Testis (tissue), 3 donors: ENCODE data around the gene VPS16. TPM values are rescaled to one million over a fixed set of nuclear protein-coding genes. Genes with fewer than 3 reads are reported as not detected.

Experiments
- DNase-seq: peaks from one replicate; pipeline ENCODE4 v3.0.0-alpha.2; 2019
- H3K27ac ChIP-seq, 2 donors: fragments of 200-600 bp; sonication (generic); one replicate each; pipeline ENCODE4 v1.5.1; 2019
- H3K27me3 ChIP-seq: fragments of 200-600 bp; sonication (generic); one replicate; pipeline ENCODE4 v1.5.1; 2019
- H3K36me3 ChIP-seq: fragments of 200-600 bp; sonication (generic); one replicate; pipeline ENCODE4 v1.5.1; 2017; ENCODE audit warnings: low read depth; ENCODE audit errors: missing control alignments
- H3K4me1 ChIP-seq: fragments of 200-600 bp; sonication (generic); one replicate; pipeline ENCODE4 v1.5.1; 2019
- H3K4me3 ChIP-seq, 2 donors: fragments of 200-600 bp; sonication (generic); one replicate each; pipeline ENCODE4 v1.5.1; 2017 to 2019
- H3K9me3 ChIP-seq: fragments of 200-600 bp; sonication (generic); one replicate; pipeline ENCODE4 v1.5.1; 2017
- CTCF ChIP-seq, 3 experiments: fragments of 450-650 bp in 2 of 3; fragments of 200-600 bp in 1 of 3; sonication (generic) in 1 of 3; IDR thresholded peaks; one replicate each; pipeline ENCODE4 v1.5.1; 2016 to 2019; ENCODE audit warnings: antibody characterized with exemption in 3 of 3, mild to moderate bottlenecking in 2 of 3, moderate library complexity in 1 of 3
- POLR2A ChIP-seq: fragments of 450-650 bp; IDR thresholded peaks from one replicate; pipeline ENCODE4 v1.6.1; 2017; ENCODE audit warnings: antibody characterized with exemption, mild to moderate bottlenecking, moderate library complexity
- WGBS, 2 donors: methylation state at CpG; one replicate each; pipeline ENCODE4 v1.1.5; 2018; 5-methylcytosine and 5-hydroxymethylcytosine counted together
- intact Hi-C: fragments of 100-400 bp; cut with DNase I; formaldehyde crosslinking; loops from one replicate; pipeline ENCODE4 v1.15.1; 2023; ENCODE audit warnings: low total_unique reads
- polyA plus RNA-seq: library from polyadenylated mRNA; stranded (reverse); fragments of 350-450 nt; fragmentation: Illumina TruSeq; extraction: RNeasy Lipid Tissue Mini Kit (QIAGEN cat#74804); gene quantifications from one replicate; pipeline ENCODE4 v1.2.3, GENCODE V29; 2014; ENCODE audit warnings: low read depth, low replicate concordance; ENCODE audit not compliant: insufficient read depth
- total RNA-seq, 2 donors: library from RNA; depleted of rRNA; stranded (reverse); fragments of >200 nt; gene quantifications; one replicate each; pipeline ENCODE4 v1.2.3, GENCODE V29; 2016

Gene VPS16
- total and polyA plus RNA-seq, 3 donors from 2014 or later: 24.3 to 31.4 (median 27.3) TPM

DNA sequence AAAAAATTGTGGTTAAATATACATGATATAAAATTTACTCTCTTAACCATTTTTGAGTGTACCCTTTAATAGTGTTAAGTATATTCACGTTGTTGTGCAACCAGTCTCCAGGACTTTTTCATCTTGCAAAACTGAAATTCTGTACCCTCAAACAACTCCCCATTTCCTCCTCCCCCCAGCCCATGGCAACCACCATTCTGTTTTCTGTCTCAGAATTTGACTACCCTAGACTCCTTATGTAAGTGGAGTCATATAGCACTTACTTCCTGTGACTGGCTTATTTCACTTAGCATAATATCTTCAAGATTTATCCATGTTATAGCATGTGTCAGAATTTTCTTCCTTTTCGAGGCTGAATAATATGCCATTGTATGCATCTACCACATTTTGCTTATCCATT, 5.1 kb downstream of the VPS16 start:
- no peaks in the 10 kb centered on the region for H3K27me3 ChIP-seq
- DNase-seq: no peak
- no peak overlapping the region for H3K4me3 ChIP-seq
- intact Hi-C loops: no loop called here
- H3K9me3 ChIP-seq: no peaks in the 10 kb centered on the region
- no peaks in the 10 kb centered on the region for H3K36me3 ChIP-seq
- no peak for TF ChIP-seq CTCF (IDR thresholded peaks at IDR 0.05)
- TF ChIP-seq POLR2A: no peak
- no peak overlapping the region for H3K27ac ChIP-seq
- H3K4me1 ChIP-seq: peaks cover 8% of the 10 kb centered on the region
- WGBS, 2 donors: 86 to 88% methylated on average over 2 of the region's 2 CpGs

GRCh38 chr20:2846698-2847097, 6.2 kb downstream of the VPS16 start:
- Histone ChIP-seq H3K9me3 (no peaks in the 10 kb centered on the region), H3K27ac (no peak overlapping the region), H3K4me3 (no peak overlapping the region), H3K36me3 (no peaks in the 10 kb centered on the region), H3K27me3 (no peaks in the 10 kb centered on the region), H3K4me1 (peaks cover 2% of the 10 kb centered on the region)
- TF ChIP-seq POLR2A (no peak), CTCF (IDR thresholded peaks at IDR 0.05) (no peak)
- intact Hi-C loops: no loop called here
- WGBS, 2 donors: 90 to 94% methylated on average over 5 of the region's 5 CpGs
- DNase-seq: no peak

DNA sequence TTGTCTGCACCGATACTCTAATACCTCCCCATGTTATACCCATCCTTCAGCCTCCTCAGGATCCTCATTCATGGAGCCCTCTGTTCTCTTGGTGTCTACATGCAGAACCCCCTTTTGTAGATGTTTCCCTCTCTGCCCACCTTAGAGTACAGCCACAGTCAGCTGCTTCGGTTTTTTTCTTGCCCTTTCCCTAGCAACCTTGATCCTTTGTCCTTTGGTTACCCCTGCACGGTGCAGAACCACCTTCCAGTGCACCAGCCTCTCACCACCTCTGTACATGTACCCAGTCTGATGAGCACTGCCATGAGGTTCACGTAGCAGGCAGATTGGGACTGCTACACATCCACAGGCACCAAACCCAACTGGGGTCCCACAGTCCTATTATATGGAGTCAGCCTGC, 7.3 kb downstream of the VPS16 start:
- TF ChIP-seq POLR2A (no peak), CTCF (IDR thresholded peaks at IDR 0.05) (no peak)
- intact Hi-C loops: no loop called here
- no peaks in the 10 kb centered on the region for H3K4me1 ChIP-seq
- WGBS, 2 donors: 86 to 94% methylated on average over 4 of the region's 4 CpGs
- no peak for DNase-seq
- no peaks in the 10 kb centered on the region for H3K9me3 ChIP-seq
- H3K27me3 ChIP-seq: no peaks in the 10 kb centered on the region
- H3K4me3 ChIP-seq: no peak overlapping the region
- H3K27ac ChIP-seq: no peak overlapping the region
- no peaks in the 10 kb centered on the region for H3K36me3 ChIP-seq

DNA sequence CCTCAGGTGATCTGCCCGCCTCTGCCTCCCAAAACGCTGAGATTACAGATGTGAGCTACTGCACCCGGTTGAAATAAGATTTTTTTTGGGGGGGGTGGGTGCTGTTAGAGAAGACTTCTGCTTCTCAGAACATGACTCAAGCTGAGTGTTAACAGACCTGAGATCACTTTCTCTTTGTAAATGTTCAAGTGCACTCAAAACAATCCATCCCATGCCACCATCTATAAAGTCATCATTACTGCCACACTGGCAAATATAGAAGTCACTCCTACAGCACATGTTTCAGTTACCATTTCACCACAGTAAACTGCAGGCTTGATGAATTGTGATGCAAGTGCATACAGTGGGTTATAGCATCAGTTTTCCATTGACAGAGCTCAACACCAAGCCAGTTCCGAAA, 9.0 kb downstream of the VPS16 start:
- Histone ChIP-seq H3K36me3 (no peaks in the 10 kb centered on the region), H3K4me3 (no peak overlapping the region), H3K27ac (no peak overlapping the region), H3K9me3 (no peaks in the 10 kb centered on the region), H3K4me1 (no peaks in the 10 kb centered on the region), H3K27me3 (no peaks in the 10 kb centered on the region)
- TF ChIP-seq POLR2A (no peak), CTCF (IDR thresholded peaks at IDR 0.05) (no peak)
- intact Hi-C loops: no loop called here
- no peak for DNase-seq
- WGBS, 2 donors: 87 to 91% methylated on average over 4 of the region's 4 CpGs

- WGBS, 2 donors: 93% methylated on average over 10 of the region's 10 CpGs
- TF ChIP-seq CTCF (IDR thresholded peaks at IDR 0.05): no peak
- no peak for TF ChIP-seq POLR2A
- Histone ChIP-seq H3K9me3 (no peaks in the 10 kb centered on the region), H3K27ac (no peak overlapping the region), H3K36me3 (no peaks in the 10 kb centered on the region), H3K4me1 (no peaks in the 10 kb centered on the region), H3K4me3 (no peak overlapping the region), H3K27me3 (no peaks in the 10 kb centered on the region)
- intact Hi-C loops: loop anchor here (10.0 kb wide), 1 partner anchor 686 kb away; no protein-coding TSS in a partner anchor
- DNase-seq: no peak
Measured at GRCh38 chr20:2851086-2851485, 10.5 kb downstream of the VPS16 start.
